Stimulated activated CD4-positive, alpha-beta T cell treated with anti-CD3 and anti-CD28 coated beads, Interleukin-2, amount 100 ng/mL, for 4 hours (primary cell): ENCODE measurements around the gene CHST12.
"Not testable (repeated sequence)": the region's sequence is repeated elsewhere in the genome, so short reads cannot be mapped to it uniquely, and the experiment has no call there.

Source experiments
- DNase-seq: peaks from one replicate; pipeline ENCODE4 v3.0.0-alpha.2; 2020; ENCODE audit warnings: low read depth

The CHST12 gene

DNA sequence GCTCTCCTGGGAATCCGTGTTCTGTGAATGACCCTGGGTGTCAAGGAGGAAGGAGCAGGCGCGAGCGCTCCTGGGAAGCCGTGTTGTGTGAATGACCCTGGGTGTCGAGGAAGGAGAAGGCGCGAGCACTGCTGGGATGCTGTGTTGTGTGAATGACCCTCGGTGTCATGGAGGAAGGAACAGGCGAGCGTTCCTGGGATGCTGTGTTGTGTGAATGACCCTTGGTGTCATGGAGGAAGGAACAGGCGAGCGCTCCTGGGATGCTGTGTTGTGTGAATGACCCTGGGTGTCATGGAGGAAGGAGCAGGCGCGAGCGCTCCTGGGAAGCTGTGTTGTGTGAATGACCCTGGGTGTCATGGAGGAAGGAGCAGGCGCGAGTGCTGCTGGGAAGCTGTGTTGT lies 25.3 kb upstream of the CHST12 start:
- not testable (repeated sequence) for DNase-seq

DNA sequence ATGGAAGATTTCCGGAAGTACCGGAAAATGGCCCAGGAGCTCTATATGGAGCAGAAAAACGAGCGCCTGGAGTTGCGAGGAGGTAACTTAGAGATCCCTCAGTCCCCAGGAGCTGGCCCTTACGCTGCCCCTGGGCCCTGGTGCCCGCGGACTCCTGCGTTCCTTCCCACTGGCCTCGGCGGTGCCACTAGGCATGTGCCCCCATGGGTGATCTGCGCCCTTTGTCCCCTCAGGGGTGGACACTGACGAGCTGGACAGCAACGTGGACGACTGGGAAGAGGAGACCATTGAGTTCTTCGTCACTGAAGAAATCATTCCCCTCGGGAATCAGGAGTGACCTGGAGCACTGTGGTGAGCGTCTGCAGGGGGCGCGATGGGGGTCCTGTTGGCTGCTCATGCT lies 24.2 kb upstream of the CHST12 start:
- DNase-seq: no peak

DNA sequence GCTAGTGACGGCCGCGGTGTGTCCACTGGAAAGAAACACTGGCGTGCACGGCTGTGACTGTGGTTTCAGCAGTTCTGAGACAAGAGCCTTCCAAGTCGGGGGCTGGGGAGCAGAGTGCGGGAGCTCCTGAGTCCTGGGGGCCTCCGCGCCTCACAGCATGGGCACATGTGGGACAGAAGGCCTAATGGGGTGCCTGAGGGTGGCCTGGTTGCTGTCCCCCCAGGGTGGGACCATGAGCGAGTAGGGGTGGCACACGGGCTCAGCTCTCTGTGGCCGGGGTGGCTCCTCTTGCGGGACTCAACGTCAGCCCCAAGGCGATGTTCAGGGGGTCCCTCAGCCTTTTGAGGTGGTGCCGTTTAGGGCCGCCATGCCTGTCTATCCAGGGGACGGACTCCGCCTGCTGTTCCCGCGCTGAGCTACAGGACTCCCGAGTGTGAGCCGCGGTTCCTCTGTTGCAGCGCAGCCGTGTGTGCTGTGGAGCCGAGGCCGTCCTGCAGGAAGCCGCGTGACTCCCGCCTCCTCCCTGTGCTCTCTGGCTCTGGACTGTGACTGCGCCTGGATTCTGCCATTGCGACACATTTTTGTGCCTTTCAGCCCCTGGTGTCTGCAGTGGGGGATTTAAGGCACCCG lies 23.5 kb upstream of the CHST12 start:
- no peak for DNase-seq

DNA sequence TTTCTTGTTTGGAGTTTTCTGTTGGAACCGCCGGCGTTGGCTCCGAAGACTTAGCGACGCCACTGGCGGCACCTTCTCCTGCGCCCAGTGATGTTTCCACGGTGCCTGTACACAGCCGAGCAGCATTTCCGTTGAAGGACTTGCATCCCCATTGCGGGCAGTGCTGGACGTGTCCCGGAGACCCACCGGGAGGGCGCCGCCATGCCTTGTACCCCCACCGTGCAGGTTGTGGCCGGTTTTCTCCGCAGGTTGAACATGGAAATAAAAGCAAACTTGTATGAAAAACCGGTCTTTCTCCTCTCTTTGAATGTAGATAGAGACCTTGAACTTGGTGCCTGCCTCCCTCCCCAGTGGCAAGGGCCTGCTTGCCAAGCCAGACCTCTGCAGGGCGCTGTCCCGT lies 22.9 kb upstream of the CHST12 start:
- DNase-seq: no peak

DNA sequence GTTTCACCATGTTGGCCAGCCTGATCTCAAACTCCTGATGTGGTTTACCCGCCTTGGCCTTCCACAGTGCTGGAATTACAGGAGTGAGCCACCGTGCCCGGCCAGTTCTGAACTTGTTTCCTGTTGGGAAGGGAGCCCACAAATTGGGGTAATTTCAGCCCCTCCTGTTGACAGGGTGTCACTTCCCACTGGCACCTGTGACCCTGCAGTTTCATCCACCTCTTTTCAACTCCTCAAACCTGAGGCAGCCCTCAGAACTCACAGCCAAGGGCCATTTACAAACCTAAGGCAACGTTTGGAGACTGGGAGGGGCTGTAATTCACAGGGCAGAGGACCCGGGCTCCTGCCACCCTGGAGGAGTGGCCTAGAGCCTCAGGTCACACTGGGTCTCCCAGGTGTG lies 22.2 kb upstream of the CHST12 start:
- no peak for DNase-seq

DNA sequence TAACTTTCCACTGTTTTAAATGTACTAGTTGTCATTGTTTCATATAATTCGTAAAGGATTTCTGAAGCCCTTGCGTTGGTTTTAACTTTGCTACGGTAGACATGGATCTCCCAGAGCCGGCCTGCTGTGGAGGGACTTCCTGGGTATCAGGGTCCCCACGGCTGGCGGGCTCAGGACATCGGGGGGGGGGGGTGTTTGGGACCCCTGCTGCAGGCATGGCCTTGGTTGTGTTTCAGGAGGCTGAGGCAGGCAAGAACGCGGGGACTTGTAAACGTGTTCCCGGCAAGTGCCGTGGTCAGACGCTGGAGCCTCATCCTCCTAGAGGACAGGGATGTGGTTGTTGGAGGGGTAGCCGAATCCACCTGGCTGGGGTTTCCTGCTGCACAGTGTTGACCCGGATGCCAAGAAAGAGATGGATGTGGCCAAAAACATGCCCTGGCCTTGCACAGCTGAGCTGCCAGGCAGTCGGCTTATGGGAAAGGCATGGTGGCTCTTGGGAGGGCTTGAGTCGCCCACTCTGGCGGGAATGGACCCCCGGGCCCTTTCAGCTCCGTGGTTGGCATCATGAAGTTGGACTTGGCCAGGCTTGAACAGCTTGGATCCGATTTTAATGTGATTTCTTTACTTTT lies 21.4 kb upstream of the CHST12 start:
- DNase-seq: no peak

DNA sequence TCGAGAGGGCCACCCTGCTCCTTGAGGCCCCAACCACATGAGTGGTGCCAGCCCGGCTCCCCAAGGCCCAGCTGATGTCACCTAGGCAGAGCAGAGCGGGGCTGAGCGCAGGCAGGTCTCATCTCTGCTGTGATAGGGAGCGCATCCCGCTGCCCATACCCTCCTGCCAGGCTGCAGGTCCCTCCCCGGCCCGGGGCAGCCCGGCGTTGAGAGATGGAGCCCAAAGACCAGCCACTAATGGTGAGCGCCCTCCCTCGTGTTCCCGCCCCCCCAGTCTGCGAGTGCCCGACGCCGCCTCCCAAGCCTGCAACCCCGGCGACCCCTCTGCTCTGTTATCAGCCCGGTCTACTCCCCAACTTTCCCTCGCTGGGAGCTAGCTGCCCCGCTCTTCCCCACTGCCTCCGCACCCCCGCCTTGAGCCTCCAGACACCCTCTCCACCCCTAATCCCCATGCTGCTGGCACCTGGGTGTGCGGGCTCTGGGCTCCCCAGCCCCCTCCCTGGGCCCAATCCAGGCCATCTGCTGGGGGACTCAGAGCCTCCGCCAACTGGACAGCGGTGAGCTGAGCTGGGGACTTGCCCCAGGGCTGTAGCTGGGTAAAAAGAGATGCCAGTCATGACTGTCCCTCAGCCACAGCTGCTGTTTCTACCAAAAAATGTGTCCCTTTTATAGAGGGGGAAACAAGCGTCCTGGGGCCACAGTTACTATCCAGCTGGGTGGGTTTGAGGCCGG lies 19.7 kb upstream of the CHST12 start:
- DNase-seq: no peak

DNA sequence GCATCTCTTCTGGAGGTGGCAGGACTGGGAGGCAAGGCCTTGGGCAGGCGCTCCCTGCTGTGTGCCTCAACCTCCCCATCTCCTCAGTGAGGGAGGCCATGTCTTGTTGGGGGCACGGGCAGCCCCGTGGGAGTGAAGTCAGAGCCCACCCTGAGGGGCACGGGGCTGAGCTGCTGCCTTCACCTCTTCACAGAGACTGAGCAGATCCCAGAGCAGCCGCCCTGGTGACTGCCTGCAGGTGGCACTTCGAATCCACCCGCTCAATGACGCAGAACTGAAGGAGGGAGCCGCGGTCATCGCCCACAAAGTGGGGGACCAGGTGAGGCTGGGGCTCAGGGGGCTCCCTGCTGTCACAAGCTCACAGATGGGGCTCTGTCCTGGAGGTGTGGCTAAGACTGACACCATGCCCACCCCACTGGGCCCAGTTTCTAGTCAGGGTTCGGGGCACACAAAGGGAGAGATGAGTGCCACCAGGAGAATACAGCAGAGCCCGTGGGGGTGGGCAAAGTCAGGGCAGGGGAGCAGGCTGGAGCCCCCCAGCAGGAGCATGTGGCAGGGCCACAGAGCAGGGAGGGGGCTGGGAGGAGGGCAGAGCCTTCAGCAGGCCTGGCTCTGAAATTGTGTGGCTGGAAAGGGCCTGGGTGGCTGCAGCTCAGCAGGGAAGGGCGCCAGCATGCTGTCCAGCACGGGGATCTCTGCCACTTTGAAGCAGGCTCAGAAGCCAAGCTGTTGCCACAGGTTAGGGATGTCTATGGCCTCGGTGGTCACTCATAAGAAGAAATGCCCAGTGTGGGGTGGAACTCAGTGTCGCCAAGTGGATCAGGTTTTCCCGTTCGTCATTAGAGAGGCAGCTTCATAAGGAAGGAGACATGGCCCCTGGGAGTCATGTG lies 18.8 kb upstream of the CHST12 start:
- DNase-seq: no peak

DNA sequence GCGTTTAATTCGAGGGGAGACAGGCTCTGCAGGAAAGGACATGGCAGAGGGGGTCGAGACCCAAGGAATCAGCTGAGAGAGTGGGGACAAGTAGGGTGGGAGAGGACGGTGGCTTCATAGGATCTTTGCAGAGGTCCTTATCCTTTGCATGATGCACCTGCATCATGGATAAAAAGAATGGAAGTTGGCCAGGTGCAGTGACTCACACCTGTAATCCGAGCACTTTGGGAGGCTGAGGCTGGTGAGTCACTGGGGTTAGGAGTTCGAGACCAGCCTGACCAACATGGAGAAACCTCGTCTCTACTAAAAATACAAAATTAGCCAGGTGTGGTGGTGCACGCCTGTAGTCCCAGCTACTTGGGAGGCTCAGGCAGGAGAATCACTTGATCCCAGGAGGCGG lies 17.3 kb upstream of the CHST12 start:
- DNase-seq: not testable (repeated sequence)

DNA sequence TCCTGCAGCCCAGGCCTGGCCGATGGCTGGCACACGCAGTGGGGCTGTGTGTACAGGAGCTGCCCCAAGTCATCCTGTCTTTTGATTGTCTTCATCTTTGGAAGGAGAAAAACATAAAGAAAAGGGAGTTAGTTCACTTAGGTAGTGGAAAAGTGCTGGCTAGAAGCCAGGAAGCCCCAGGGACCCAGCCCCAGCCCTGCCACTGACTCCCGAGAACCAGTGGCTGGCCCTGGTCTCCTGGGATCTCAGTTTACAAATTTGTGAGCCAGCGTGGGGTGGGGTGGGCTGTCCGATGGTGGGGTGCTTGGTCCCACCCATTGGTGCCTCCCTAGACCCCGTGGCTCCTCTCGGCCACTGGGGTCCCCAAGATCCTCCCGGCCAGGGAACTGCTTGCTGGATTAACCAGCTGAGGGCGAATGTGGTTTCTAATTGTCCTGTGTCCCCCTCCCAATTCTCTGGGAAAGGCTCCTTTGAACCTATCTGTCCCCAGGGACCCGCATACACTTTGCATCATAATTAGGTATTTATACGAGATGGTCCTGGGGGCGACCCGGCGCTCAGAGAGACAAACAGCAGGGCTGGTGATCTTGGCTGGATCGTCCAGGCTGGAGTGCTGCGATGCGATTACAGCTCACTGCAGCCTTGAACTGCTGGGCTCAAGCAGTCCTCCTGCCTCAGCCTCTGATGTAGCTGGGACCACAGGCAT lies 16.3 kb upstream of the CHST12 start:
- DNase-seq: no peak

DNA sequence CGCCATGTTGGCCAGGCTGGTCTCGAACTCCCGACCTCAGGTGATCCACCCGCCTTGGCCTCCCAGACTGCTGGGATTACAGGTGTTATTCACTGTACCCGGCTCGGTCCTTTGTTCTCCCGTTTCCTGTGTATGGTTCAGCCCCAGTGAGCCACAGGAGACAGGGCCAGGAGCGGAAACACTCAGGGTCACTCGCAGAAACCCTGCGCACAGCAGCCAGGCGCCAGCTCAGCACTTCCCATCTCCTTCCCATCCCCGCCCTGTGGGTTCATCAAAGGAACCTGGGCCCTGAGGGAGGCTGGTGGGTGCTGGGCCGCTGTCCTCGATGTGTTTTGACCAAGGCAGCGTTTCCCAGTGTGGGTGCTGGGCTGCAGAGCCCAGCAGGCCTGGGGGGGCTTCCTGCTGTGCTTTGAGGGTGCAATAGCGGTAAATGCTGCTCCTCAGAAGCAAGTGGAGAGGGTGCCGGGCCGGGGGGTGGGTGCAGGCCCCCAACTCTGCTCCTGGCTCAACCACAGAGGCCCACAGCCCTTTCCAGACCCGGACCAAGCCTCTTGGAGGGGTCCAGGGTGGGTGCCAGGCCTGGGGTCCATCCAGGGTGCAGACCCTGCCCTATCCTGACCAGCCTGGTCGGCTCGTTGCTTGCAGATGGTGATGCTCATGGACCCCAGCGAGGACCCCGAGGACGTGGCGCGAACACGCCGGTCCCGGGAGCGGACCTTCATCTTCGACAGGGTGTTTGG lies 15.3 kb upstream of the CHST12 start:
- no peak for DNase-seq

DNA sequence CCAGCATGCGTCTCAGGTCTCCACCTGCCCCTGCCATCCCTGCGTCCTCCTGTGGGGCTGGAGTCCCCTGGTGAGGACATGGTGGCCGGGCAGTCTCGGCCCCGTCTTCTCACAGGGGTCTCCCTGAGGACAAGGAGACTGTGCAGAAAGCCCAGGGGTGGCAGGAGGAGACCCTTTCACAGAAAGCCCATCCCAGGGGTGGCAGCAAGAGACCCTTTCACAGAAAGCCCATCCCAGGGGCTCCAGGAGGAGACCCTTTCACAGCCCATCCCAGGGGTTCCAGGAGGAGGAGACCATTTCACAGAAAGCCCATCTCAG lies 14.8 kb upstream of the CHST12 start:
- no peak for DNase-seq

DNA sequence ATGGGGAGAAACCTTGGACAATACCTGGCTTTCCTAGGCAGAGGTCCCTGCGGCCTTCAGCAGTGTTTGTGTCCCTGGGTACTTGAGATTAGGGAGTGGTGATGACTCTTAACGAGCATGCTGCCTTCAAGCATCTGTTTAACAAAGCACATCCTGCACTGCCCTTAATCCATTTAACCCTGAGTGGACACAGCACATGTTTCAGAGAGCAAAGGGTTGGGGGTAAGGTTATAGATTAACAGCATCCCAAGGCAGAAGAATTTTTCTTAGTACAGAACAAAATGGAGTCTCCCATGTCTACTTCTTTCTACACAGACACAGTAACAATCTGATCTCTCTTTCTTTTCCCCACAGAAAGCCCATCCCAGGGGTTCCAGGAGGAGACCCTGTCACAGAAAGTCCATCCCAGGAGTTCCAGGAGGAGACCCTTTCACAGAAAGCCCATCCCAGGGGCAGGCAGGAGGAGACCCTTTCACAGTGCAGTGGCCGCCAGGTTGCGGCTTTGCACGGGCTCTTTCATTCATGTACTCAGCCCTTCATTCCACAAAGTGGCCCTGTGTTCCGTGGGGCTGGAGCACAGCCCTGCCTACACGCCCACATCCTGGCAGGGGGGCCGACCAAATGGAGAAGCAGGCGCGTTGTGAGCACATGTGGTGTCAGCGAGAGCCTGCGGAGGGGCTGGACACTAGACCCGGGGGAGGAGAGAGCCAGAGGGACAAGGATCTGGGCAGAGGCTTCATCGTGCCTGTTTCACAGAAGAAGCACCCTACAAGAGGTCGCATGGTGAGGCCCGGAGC lies 13.2 kb upstream of the CHST12 start:
- DNase-seq: not testable (repeated sequence)

DNA sequence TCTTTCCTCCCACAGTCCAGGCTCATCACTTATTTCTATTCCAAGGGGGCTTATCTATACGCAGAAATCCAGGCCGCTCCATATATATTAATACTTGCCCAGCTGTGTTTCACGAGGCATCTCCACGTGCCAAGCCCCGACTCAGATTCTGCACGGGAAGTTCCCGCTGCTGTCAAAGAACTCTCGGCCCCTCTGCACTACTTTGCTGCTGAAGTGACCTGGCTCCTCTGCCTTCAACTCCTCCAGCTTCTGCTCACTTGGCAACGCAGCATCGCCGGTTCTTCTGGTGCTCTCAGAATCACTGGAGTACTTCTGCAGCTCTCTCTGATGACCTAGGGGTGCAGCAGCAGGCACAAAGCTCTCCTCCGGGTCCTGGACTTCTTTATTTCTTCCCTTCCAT lies 9.7 kb upstream of the CHST12 start:
- DNase-seq: no peak

DNA sequence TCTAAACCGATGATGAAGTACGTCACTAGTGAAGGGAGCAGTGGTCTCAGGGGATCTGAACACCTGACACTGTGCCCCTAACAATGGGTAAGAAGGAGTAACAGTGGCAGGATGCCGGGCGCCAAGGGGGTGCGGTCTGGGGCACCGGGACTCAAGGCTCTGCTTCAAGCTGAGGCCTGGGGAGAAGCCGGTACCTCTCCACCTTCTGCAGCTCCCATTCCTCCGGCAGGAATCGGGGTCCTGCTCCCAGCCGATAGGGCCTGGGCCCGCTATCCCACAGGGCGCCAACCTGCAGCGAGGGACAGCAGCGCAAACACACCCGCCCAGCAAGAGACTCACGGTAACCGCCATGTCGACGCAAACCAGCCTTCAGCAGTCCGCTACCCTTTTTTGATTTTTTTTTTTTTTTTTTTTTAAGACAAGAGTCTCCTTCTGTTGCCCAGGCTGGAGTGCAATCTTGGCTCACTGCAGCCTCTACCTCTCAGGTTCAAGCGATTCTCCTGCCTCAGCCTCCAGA lies 8.8 kb upstream of the CHST12 start:
- no peak for DNase-seq

DNA sequence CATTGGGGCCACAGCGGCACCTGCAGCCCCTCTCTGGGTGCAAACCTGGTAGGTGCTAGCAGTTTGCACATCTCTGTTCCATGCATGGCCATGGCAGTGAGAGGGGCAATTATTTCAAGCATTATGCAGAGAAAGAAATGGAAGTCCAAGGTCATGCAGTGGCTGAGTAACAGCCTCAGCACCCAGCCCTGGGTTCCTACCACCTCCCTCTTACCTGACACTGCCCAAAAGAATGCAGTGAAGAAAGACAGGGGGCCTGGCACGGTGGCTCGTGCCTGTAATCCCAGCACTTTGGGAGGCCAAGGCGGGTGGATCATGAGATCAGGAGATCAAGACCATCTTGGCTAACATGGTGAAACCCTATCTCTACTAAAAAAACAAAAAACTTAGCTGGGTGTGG lies 4.9 kb upstream of the CHST12 start:
- DNase-seq: no peak

DNA sequence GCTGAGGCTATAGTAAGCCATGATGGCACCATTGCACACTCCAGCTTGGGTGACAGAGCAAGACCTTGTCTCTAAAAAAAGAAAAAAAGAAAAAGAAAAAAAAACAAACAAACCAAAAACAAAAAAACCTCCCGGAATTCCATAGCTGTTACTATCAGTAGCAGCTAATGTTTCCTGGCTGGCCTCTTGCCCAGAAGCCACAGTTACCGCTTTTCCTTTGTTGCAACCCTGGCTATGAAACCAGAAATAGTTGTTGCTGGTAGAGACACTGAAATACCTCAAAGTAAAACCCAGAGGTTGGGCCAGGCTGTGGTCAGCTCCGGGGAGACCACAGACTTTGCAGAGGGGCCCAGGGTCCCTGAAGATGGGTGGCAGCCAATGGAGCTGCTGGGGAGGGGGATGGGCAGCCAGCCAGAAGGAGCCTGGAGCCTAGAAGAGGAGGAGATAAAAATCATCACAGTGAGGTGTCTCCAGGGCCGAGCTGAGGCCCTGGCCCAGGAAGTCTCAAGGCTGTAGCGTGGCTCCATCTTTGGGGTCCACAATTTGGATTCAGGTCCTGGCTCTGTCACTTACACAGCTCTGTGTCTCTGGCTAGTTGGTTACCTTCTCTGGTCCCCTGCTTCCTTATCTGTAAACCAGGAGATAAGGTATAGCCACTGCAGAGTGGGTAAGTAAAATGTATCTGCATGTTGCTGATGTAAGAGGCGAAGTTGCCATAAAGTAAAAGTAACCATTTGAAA lies 3.4 kb upstream of the CHST12 start:
- DNase-seq: no peak

DNA sequence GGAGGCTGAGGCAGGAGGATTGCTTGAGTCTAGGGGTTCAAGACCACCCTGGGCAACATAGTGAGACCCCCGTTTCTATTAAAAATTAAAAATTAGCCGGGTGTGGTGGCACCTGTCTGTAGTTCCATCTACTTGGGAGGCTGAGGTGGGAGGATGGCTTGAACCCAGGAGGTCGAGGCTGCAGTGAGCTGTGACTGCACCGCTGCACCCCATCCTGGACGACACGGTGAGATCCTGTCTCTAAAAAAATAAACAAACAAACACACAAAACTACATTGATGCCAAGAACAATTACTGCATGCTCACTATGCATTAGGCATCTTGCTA lies 761 bp upstream of the CHST12 start:
- no peak for DNase-seq

DNA sequence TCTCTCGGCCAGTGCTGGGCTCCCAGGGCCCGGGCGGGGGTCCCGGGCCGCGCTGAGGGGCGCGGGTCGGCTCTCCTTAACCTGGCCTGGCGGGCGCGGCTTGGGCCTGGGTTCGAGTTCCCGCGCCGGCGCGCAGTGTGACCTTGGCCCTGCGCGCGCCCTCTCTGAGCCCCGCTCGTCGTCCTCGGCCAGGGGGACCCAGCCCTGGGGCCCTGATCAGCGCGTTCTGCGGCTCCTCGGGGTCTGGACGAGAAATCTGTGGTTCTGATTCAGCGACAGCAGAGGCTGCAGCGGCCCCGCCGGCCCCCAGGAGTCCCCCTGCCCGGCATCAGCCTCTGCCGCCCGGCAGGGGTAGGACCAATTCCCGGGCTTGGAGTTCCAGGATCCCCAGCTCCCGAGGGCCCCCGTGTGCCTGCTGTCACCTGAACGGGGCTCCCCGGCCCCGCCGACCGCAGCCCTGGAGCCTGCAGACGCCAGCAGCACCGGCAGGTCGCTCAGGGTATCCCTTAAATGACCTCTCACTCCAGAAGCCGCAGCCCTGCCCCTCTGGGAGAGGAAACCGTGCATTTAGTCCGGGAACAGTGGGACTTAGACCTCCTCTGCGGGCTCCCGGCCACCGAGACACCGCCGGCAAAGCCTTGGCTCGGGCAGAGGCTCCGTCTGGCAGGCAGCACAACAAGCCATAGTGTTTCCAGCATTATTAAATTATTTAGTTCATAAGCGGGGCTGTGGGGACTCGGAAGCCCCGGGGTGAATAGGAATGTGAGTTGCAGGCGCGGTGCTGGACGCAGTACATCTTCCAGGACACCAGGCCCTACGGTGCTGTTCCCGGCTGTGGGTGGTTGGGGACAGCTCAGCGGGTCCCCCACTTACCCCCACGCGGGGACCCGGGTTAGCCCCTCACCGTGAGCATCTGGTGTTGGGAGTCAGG lies 572 bp downstream of the CHST12 start:
- no peak for DNase-seq
